ENCODE data around the gene USO1.
"Not testable (repeated sequence)": the region's sequence is repeated elsewhere in the genome, so short reads cannot be mapped to it uniquely, and the experiment has no call there.

Gene USO1

GRCh38 chr4:75702919-75703411, 21.4 kb upstream of the USO1 start:
- no peak overlapping the region for H3K4me3 Mint-ChIP-seq

GRCh38 chr4:75705198-75705977, 19.0 kb upstream of the USO1 start:
- Mint-ChIP-seq H3K27ac (no peak overlapping the region), H3K27me3 (no peaks in the 10 kb centered on the region), H3K36me3 (no peaks in the 10 kb centered on the region), H3K9me3 (no peaks in the 10 kb centered on the region), H3K4me3 (no peak overlapping the region), H3K4me1 (no peaks in the 10 kb centered on the region)

More at GRCh38 chr4:75702919-75703411, 21.4 kb upstream of the USO1 start:
- Mint-ChIP-seq H3K27me3 (no peaks in the 10 kb centered on the region), H3K36me3 (no peaks in the 10 kb centered on the region), H3K4me1 (peaks cover 18% of the 10 kb centered on the region), H3K9me3 (no peaks in the 10 kb centered on the region), H3K27ac (no peak overlapping the region)

GRCh38 chr4:75708218-75708691, 16.1 kb upstream of the USO1 start:
- Mint-ChIP-seq H3K36me3 (peaks cover 3% of the 10 kb centered on the region), H3K27me3 (no peaks in the 10 kb centered on the region), H3K9me3 (no peaks in the 10 kb centered on the region), H3K4me3 (no peak overlapping the region), H3K27ac (no peak overlapping the region), H3K4me1 (no peaks in the 10 kb centered on the region)

- H3K27ac Mint-ChIP-seq = no peak overlapping the region
- H3K9me3 Mint-ChIP-seq = no peaks in the 10 kb centered on the region
- H3K36me3 Mint-ChIP-seq = peaks cover 3% of the 10 kb centered on the region
- no peaks in the 10 kb centered on the region for H3K4me1 Mint-ChIP-seq
- no peak overlapping the region for H3K4me3 Mint-ChIP-seq
- no peaks in the 10 kb centered on the region for H3K27me3 Mint-ChIP-seq
Measured at GRCh38 chr4:75710246-75710645, 14.1 kb upstream of the USO1 start.

GRCh38 chr4:75714011-75714410, 10.4 kb upstream of the USO1 start:
- no peak overlapping the region for H3K4me3 Mint-ChIP-seq
- H3K27me3 Mint-ChIP-seq = no peaks in the 10 kb centered on the region
- H3K27ac Mint-ChIP-seq = no peak overlapping the region
- H3K36me3 Mint-ChIP-seq = peaks cover 8% of the 10 kb centered on the region
- H3K4me1 Mint-ChIP-seq = no peaks in the 10 kb centered on the region
- H3K9me3 Mint-ChIP-seq = no peaks in the 10 kb centered on the region

GRCh38 chr4:75714704-75715103, 9.7 kb upstream of the USO1 start:
- H3K27me3 Mint-ChIP-seq = no peaks in the 10 kb centered on the region
- H3K4me1 Mint-ChIP-seq = no peaks in the 10 kb centered on the region
- peaks cover 8% of the 10 kb centered on the region for H3K36me3 Mint-ChIP-seq
- no peak overlapping the region for H3K4me3 Mint-ChIP-seq
- H3K27ac Mint-ChIP-seq = no peak overlapping the region
- H3K9me3 Mint-ChIP-seq = no peaks in the 10 kb centered on the region

- Mint-ChIP-seq H3K36me3 (peaks cover 8% of the 10 kb centered on the region), H3K4me3 (no peak overlapping the region), H3K9me3 (no peaks in the 10 kb centered on the region), H3K27me3 (no peaks in the 10 kb centered on the region), H3K27ac (no peak overlapping the region), H3K4me1 (no peaks in the 10 kb centered on the region)
Measured at GRCh38 chr4:75715105-75715799, 9.1 kb upstream of the USO1 start.

GRCh38 chr4:75716054-75716453, 8.3 kb upstream of the USO1 start:
- H3K36me3 Mint-ChIP-seq, H3K4me3 Mint-ChIP-seq, H3K27me3 Mint-ChIP-seq, H3K4me1 Mint-ChIP-seq, H3K9me3 Mint-ChIP-seq: not testable (repeated sequence)
- H3K27ac Mint-ChIP-seq = peak overlapping the region; percentile 35

GRCh38 chr4:75717408-75717807, 7.0 kb upstream of the USO1 start:
- no peaks in the 10 kb centered on the region for H3K9me3 Mint-ChIP-seq
- no peak overlapping the region for H3K27ac Mint-ChIP-seq
- H3K4me3 Mint-ChIP-seq = no peak overlapping the region
- peaks cover 8% of the 10 kb centered on the region for H3K4me1 Mint-ChIP-seq
- peaks cover 8% of the 10 kb centered on the region for H3K36me3 Mint-ChIP-seq
- H3K27me3 Mint-ChIP-seq = no peaks in the 10 kb centered on the region

- H3K36me3 Mint-ChIP-seq = peaks cover 6% of the 10 kb centered on the region
- H3K9me3 Mint-ChIP-seq = no peaks in the 10 kb centered on the region
Measured at GRCh38 chr4:75718529-75718928, 5.8 kb upstream of the USO1 start.

GRCh38 chr4:75722417-75722816, 2.0 kb upstream of the USO1 start:
- peaks cover 5% of the 10 kb centered on the region for H3K36me3 Mint-ChIP-seq
- no peak overlapping the region for H3K4me3 Mint-ChIP-seq
- H3K9me3 Mint-ChIP-seq = no peaks in the 10 kb centered on the region
- H3K4me1 Mint-ChIP-seq = peaks cover 43% of the 10 kb centered on the region
- no peaks in the 10 kb centered on the region for H3K27me3 Mint-ChIP-seq
- H3K27ac Mint-ChIP-seq = no peak overlapping the region

More at GRCh38 chr4:75718529-75718928, 5.8 kb upstream of the USO1 start:
- Mint-ChIP-seq H3K27me3 (no peaks in the 10 kb centered on the region), H3K27ac (peak overlapping the region; percentile 1), H3K4me1 (peaks cover 16% of the 10 kb centered on the region), H3K4me3 (no peak overlapping the region)

GRCh38 chr4:75723163-75724065, 963 bp upstream of the USO1 start:
- peak overlapping the region; percentile 97 for H3K27ac Mint-ChIP-seq
- no peaks in the 10 kb centered on the region for H3K27me3 Mint-ChIP-seq
- H3K36me3 Mint-ChIP-seq = peaks cover 7% of the 10 kb centered on the region
- no peaks in the 10 kb centered on the region for H3K9me3 Mint-ChIP-seq
- H3K4me3 Mint-ChIP-seq = peak overlapping the region; percentile 98
- H3K4me1 Mint-ChIP-seq = peaks cover 48% of the 10 kb centered on the region

GRCh38 chr4:75724867-75725724, 719 bp downstream of the USO1 start:
- no peaks in the 10 kb centered on the region for H3K27me3 Mint-ChIP-seq
- peak overlapping the region; percentile 98 for H3K4me3 Mint-ChIP-seq
- peaks cover 52% of the 10 kb centered on the region for H3K4me1 Mint-ChIP-seq
- H3K27ac Mint-ChIP-seq = peak overlapping the region; percentile 97
- no peaks in the 10 kb centered on the region for H3K9me3 Mint-ChIP-seq
- peaks cover 5% of the 10 kb centered on the region for H3K36me3 Mint-ChIP-seq

GRCh38 chr4:75725942-75726538, 1.7 kb downstream of the USO1 start:
- Mint-ChIP-seq H3K4me1 (peaks cover 52% of the 10 kb centered on the region), H3K27ac (peak overlapping the region; percentile 27), H3K4me3 (peak overlapping the region; percentile 98)
- not testable (repeated sequence) for H3K27me3 Mint-ChIP-seq, H3K9me3 Mint-ChIP-seq, H3K36me3 Mint-ChIP-seq
